ENCODE data around the gene COPB1. TPM values are rescaled to one million over a fixed set of nuclear protein-coding genes. Genes with fewer than 3 reads are reported as not detected.

COPB1 gene
- total and polyA plus RNA-seq, 2 of the 13 experiments (the other 11 are each of a cell fraction or from before 2014, with no cell fraction given): 114 to 195 TPM

DNA sequence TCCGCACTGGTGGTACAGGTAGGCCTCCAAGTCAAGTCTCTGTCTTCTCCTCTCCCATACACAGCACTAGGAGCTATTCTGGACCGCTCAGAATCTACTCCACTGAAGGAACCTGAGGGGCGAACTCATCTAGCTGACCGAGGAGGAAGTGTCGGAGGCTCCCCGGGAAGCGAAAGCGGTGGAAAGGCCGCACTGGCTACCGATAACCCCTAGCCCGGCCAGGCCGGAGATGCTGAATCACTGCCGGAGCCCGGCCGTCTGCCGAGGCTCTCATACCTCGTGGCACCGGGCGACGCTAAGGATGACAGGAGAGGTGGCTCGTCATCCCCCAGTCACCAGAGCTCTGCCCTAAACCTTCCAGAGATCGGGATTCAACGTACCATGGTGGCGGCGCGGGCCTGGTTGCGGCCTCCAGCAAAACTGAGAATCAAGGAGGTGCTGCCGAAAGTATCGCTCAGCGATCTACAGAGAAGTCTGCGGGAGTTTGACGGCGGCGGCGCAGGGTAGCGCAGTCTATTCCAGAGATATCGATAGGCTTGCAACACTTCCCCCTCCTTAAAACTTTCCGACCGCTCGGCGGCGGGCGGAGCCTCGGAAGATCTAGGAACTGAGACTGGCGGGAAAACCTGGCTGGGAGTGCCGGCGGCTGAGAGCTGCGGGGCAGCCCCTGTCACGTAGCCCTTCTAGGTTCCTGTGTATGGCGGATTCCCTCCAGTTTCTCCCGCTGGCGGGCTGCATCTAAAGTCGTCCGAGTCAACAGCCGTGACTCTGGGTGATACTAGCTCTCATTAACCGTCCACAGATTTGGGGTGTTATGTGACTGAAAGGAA lies 20.5 kb upstream of the COPB1 start, which contains the start of gene PSMA1 (continued):
- TF ChIP-seq TOE1 (CRISPR knock-in tag; IDR thresholded peaks at IDR 0.05): no peak
- no peak; the same call in 1 of the 2 replicates for TF ChIP-seq ZNF704 (CRISPR knock-in tag; IDR thresholded peaks at IDR 0.05; ENCODE audit: borderline replicate concordance)
- TF ChIP-seq ZFY (CRISPR knock-in tag; IDR thresholded peaks at IDR 0.05): peak; percentile 100
- TF ChIP-seq ZNF367 (CRISPR knock-in tag; IDR thresholded peaks at IDR 0.05; ENCODE audit: borderline replicate concordance): no peak
- peak; percentile 90 for TF ChIP-seq ZNF724P (CRISPR knock-in tag; IDR thresholded peaks at IDR 0.05; ENCODE audit: borderline replicate concordance)
- TF ChIP-seq RFXANK (CRISPR knock-in tag; IDR thresholded peaks at IDR 0.05): 0 out of 2 replicates have a peak, but pooled peaks have one; percentile 41
- TF ChIP-seq ZNF496 (CRISPR knock-in tag; IDR thresholded peaks at IDR 0.05; ENCODE audit: insufficient replicate concordance): no peak
- no peak for TF ChIP-seq FOXA1 (IDR thresholded peaks at IDR 0.05)
- TF ChIP-seq FOXA1 (CRISPR knock-in tag; IDR thresholded peaks at IDR 0.05): no peak
- peak; percentile 83; the same call in 1 of the 2 replicates for TF ChIP-seq TAF1 (CRISPR knock-in tag; IDR thresholded peaks at IDR 0.05)
- TF ChIP-seq ZNF530 (CRISPR knock-in tag; IDR thresholded peaks at IDR 0.05; ENCODE audit: low read depth): 0 out of 2 replicates have a peak, but pooled peaks have one; percentile 80
- peak; percentile 89 for TF ChIP-seq RBM39 (IDR thresholded peaks at IDR 0.05; ENCODE audit: low read depth, low read length, poor library complexity, severe bottlenecking)
- 0 out of 2 replicates have a peak, but pooled peaks have one; percentile 29 for TF ChIP-seq ZNF263 (CRISPR knock-in tag; IDR thresholded peaks at IDR 0.05)
- TF ChIP-seq ZNF101 (CRISPR knock-in tag; IDR thresholded peaks at IDR 0.05; ENCODE audit: borderline replicate concordance, low read depth): no peak
- peak in 1 of 2 experiments; percentile 10; a peak in 1 of 4 replicates for TF ChIP-seq NR2F1 (CRISPR knock-in tag; IDR thresholded peaks at IDR 0.05)
- TF ChIP-seq, protein P1, sequence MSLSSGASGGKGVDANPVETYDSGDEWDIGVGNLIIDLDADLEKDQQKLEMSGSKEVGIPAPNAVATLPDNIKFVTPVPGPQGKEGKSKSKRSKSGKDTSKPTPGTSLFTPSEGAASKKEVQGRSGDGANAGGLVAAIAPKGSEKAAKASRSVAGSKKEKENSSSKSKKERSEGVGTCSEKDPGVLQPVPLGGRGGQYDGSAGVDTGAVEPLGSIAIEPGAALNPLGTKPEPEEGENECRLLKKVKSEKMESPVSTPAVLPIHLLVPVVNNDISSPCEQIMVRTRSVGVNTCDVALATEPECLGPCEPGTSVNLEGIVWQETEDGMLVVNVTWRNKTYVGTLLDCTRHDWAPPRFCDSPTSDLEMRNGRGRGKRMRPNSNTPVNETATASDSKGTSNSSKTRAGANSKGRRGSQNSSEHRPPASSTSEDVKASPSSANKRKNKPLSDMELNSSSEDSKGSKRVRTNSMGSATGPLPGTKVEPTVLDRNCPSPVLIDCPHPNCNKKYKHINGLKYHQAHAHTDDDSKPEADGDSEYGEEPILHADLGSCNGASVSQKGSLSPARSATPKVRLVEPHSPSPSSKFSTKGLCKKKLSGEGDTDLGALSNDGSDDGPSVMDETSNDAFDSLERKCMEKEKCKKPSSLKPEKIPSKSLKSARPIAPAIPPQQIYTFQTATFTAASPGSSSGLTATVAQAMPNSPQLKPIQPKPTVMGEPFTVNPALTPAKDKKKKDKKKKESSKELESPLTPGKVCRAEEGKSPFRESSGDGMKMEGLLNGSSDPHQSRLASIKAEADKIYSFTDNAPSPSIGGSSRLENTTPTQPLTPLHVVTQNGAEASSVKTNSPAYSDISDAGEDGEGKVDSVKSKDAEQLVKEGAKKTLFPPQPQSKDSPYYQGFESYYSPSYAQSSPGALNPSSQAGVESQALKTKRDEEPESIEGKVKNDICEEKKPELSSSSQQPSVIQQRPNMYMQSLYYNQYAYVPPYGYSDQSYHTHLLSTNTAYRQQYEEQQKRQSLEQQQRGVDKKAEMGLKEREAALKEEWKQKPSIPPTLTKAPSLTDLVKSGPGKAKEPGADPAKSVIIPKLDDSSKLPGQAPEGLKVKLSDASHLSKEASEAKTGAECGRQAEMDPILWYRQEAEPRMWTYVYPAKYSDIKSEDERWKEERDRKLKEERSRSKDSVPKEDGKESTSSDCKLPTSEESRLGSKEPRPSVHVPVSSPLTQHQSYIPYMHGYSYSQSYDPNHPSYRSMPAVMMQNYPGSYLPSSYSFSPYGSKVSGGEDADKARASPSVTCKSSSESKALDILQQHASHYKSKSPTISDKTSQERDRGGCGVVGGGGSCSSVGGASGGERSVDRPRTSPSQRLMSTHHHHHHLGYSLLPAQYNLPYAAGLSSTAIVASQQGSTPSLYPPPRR (CRISPR knock-in tag; IDR thresholded peaks at IDR 0.05; ENCODE audit: borderline replicate concordance): peak; percentile 48; the same call in 1 of the 2 replicates
- TF ChIP-seq ZNF563 (CRISPR knock-in tag; IDR thresholded peaks at IDR 0.05): peak; percentile 38; the same call in 1 of the 2 replicates
- peak; percentile 98 for TF ChIP-seq ZNF891 (CRISPR knock-in tag; IDR thresholded peaks at IDR 0.05)
